GM12873 (cell line): Measurements from ENCODE around the gene SP3.

Experiments
- TF ChIP-seq, protein P1 (sequence below): IDR thresholded peaks from 2 replicates; pipeline ENCODE4 v1.5.1; 2012; ENCODE audit warnings: low read depth, mild to moderate bottlenecking, moderate library complexity, low read length, control low read depth; ENCODE audit not compliant: insufficient read depth; ENCODE audit errors: missing control alignments

The SP3 gene

DNA sequence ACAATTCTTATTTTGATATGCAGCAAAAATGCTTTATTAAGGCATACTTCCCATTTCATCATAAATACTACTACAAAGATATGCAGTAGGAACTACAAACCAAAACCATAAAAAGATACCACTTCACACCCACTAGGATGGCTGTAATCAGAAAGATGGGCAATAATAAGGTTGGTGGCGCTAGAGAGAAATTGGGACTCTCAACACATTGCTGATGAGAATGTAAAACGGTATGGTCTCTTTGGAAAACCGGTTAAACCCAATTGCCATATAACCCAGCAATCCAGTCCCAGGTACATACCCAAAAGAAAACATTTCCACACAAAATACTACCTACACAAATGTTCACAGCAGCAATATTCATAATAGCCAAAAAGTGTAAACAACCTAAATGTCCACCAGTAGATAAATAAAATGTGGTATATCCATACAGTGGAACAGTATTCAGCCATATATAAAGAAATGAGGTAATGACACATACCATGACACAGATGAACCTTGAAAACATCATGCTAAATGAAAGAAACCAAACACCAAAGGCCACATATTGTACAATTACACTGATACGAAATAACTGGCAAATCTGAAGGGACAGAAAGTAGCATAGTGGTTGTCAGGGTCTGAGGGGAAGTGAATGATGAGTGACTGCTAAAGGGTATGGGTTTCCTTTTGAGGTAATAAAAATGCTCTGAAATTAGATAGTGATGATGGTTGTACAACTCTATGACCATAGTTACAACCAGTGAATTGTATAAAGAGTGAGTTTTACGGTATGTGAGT is 12.7 kb downstream of the SP3 start:
- TF ChIP-seq, protein P1, sequence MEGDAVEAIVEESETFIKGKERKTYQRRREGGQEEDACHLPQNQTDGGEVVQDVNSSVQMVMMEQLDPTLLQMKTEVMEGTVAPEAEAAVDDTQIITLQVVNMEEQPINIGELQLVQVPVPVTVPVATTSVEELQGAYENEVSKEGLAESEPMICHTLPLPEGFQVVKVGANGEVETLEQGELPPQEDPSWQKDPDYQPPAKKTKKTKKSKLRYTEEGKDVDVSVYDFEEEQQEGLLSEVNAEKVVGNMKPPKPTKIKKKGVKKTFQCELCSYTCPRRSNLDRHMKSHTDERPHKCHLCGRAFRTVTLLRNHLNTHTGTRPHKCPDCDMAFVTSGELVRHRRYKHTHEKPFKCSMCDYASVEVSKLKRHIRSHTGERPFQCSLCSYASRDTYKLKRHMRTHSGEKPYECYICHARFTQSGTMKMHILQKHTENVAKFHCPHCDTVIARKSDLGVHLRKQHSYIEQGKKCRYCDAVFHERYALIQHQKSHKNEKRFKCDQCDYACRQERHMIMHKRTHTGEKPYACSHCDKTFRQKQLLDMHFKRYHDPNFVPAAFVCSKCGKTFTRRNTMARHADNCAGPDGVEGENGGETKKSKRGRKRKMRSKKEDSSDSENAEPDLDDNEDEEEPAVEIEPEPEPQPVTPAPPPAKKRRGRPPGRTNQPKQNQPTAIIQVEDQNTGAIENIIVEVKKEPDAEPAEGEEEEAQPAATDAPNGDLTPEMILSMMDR = peak; percentile 21

DNA sequence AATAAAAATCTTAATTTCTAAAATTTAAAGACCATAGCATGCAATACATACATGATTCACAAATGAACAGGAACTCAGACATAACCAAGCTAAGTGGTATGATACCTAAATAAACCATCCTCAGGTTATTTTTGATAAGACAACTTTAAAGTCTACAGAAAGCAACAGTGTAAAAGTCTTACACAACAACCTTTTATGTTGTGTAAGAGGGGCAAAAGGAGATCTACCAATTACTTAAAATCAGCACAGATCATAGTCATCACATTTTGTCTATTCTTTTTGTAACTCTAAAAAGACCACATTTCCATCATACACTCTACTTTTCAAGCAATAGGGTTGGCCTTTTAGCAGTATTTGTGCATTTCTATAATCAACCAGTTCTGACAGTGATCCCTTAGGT is 16.3 kb downstream of the SP3 start:
- TF ChIP-seq, protein P1 = no peak

DNA sequence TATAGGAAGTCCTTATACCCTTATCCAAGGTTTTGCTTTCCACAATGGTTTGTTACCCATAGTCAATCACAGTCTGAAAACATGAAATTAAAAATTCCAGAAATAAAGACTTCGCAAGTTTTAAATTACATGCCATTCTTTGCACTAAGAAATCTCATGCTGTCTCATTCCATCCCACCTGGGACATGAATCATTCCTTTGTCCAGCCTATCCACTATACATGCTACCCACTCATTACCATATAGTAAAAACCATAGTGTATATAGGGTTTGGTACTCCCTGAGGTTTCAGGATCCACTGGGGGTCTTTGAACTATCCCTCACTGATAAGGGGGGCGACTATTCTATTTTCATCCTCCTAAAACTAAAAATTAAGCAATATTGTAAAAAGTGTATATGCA is 17.0 kb downstream of the SP3 start:
- TF ChIP-seq, protein P1 = no peak

DNA sequence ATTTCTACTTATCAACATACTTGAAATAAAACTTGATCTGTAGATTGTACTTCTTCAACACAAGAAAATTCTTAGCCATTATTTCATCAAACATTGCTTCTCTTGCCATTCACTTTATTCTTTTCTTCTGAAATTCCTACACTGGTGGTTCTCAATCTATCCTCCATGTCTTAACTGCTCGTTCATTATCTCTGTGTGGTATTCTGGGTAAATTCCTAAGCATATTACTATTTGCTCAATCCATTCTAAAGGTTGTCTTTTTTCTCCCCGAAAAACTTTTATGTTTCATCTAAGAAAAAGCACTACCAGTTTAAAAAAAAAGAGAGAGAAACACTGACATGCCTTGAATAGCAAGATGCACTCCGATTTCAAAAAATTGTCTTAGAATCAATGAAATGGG is 18.0 kb downstream of the SP3 start:
- TF ChIP-seq, protein P1 = no peak

DNA sequence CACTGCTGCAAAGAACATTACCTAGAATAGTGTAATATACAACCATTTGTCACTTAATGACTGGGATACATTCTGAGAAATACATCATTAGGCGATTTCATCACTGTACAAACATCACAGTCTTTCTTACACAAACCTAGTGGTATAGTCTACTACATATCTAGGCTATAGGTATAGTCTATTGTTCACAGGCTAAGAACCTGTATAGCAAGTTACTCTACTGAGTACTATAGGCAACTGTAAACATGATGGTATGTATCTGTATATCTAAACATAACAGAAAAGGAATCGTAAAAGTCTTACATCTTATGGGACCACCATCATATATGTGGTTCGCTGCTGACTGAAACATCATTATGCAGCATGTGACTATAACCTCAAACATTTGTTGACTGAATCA is 21.4 kb downstream of the SP3 start:
- TF ChIP-seq, protein P1 = no peak

DNA sequence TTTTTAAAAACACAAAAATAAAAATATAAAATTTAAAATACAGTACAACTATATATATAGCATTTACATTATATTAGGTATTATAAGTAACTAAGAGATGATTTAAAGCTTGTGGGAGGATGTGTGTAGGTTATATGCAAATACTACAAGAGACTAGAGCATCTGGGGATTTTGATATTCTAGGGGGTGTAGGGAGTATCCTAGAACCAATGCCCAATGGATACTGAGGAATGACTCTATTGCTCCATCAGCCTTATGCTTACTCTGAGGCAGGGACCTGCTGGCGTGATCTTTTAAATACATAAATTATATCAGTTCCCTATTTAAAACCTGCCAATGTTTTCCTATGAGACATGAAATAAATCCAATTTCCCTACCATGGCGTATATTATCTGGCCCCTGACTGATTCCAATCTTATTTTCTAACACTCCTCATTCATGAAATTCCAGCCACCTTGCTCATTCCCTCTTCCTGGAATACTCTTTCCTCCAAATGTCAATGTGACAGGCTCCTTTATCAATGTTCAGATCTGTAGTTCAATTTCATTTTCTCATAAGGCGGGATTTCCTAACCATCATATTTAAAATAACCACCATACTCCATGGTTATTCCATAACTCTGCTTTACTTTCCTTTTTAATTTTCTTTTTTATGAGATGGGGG is 22.2 kb downstream of the SP3 start:
- TF ChIP-seq, protein P1 = no peak

DNA sequence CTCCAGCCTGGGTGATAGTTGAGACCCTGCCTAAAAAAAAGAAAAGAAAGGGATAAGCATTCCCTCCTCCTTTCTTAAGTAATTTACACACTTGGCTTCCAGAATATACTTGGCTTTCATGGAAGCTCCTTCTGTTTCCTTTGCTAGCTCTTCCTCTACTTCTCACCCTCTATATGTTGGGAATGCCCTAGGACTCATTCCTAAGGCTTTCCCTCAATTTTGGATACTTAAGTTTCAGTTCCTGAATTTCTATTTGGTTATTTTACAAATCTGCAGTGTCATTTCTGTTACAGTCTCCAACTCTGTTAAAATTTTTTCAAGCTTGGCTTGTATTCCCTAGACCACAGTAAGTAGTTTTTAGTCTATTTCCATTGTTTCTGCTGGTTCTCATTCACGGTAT is 23.6 kb downstream of the SP3 start:
- TF ChIP-seq, protein P1 = no peak
